Endometrium (tissue), 2 donors: ENCODE data around the gene ARIH1.

Experiments
- FAIRE-seq: peaks from 2 replicates; lab custom pipeline; 2012; peaks lifted over from hg19 to GRCh38; lab: Jason Lieb, UNC
- donor health status: control.
- donor health status: control.

Gene ARIH1

GRCh38 chr15:72487070-72487797, 13.1 kb downstream of the ARIH1 start:
- no peak for FAIRE-seq

- no peak for FAIRE-seq
These were observed 14.4 kb downstream of the ARIH1 start for GRCh38 chr15:72488558-72488957.

DNA sequence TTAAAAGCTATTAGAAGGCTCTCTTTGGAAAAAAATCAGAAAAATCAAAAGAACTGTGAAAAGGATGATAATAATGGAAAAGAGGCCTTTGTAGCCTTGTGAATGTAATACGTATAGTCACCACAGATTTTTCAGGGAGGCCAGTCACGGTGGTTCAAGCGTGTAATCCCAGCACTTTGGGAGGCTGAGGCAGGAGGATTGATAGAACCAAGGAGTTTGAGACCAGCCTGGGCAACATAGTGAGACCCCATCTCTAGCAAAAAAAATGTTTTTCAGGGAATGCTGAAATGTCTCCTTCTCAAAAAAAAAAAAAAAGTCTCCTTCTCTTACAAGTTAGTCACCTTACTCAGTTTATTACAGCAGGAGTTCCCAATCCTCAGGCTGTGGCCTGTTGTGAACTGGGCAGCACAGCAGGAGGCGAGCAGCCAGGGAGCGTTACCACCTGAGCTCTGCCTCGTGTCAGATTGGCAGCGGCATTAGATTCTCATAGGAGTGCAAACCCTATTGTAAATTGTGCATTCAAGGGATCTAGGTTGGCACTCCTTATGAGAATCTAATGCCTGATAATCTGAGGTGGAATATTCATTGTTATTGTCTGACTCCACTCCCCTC, 15.9 kb downstream of the ARIH1 start:
- FAIRE-seq, result no peak

DNA sequence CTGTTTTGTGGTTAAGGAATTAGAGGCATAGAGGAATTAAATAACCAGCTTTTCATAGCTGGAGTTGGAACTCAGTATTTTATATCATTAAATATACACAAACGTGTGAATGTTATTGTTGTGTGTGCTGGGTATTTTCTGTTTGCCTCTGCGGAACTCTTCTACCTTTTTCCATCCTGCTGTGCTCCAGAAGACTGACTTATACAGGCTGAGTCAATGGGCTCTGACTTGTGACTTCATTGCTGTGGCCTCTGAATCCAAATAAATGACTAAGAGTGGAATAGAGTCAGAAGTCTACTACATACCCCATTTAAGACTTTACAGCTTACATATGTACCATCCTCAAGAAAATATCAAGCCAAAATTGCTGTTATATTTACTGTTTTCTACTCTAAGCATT, 17.6 kb downstream of the ARIH1 start:
- no peak for FAIRE-seq

DNA sequence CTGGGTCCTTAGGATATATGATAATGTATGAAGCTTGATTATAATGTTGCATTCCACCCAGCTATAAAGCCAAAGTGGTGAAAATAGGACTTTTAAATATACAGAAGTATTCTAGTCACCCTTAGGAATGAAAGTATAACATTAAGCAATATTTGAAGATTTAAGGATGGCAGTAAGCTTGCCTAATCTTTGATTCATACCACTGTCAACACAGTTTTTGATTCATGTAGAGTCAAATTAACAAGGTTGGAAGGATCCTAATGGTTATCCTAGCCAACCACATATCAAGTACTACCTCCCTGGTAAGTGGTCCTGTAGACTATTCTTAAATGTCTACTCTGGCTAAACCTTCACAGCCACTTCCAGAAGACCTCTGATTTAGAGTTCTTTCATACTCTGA, 18.6 kb downstream of the ARIH1 start:
- FAIRE-seq, result no peak

GRCh38 chr15:72493220-72493619, 19.1 kb downstream of the ARIH1 start:
- FAIRE-seq, result no peak

DNA sequence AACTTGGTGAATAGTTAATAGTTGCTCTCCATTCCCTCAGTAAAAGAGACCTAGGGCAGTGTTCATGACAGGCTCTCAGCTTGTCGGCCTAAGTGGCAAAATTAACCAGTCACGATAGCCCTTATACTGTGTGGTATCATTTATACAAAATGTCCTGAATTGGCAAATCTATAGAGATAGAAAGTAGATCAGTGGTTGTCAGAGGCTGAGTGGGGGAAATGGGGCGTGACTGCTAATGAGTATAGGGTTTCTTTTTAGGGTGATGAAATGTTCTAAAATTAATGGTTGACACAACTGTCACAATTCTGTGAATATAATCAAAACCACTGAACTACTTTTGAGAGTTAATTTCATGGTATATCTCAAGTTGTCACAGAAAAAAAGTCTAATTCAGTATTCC, 20.9 kb downstream of the ARIH1 start:
- no peak for FAIRE-seq

- FAIRE-seq, result no peak
These were observed 22.7 kb downstream of the ARIH1 start for GRCh38 chr15:72496783-72497182.

GRCh38 chr15:72497402-72497801, 23.3 kb downstream of the ARIH1 start:
- FAIRE-seq, result no peak

GRCh38 chr15:72502220-72502809, 28.2 kb downstream of the ARIH1 start:
- no peak for FAIRE-seq

DNA sequence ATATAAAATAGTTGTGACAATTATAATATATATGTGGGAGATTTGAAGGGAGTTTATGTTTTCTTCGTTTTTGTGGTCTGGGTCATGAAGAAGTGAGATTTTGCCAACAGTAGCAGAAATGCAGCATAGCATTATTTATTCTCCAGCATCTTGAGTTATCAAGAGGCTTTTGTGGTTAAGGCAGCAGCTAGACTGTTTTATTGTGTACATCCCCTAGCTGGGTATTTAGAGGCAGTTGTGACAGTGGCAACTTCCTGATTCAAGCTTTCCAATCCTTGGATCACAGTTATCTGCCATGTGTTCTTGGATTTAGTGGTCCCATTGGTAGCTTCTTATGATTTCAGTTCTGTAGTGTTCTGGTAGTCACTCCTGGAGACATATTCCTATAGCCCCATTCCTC, 29.0 kb downstream of the ARIH1 start:
- no peak for FAIRE-seq

DNA sequence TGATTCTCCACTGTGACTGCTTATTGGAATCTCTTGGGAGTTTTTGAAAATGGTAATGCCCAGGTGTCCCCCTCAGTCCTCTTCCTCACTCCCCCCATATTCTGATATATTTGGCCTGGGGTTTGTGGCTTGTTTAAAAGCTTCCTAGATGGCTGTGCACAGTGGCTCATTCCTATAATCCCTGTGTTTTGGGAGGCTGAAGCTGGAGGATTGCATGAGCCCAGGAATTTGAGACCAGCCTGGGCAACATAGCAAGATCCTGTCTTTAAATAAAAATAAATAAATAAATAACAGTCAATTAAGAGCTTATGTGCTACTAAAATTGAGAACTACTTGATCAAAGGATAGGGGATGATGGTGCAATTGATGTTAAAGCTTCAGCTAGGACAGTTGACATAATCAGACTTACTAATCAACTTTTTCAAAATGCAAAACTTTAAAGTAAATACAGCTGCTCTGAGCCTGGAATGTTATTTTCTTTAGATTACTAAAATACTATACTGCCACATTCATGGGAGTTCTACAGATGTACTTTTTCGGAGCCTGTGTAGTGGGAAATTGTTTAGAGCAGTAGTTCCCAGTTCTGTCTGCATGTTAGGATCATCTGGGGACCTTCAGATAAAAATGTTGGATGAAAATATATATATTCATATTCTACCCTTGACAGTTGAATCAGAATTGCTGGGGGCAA, 33.4 kb downstream of the ARIH1 start:
- FAIRE-seq, result no peak

- no peak for FAIRE-seq
These were observed 35.4 kb downstream of the ARIH1 start for GRCh38 chr15:72509484-72509883.

DNA sequence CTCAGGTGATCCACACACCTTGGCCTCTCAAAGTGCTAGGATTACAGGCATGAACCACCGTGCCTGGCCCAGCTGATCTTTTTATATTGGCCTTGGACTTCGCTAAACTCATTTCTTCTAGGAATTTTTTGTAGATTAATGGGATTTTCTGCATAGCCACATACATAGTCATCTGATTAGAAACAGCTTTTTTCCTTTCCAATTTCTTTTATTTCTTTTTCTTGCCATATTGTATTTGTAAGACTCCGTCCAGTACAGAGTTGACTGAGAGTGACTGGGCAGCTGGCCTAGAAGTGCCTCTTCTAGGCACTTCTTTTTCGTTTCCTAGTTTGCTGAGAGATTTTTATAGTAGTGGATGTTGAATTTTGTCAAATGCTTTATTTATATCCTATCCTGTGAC, 37.4 kb downstream of the ARIH1 start:
- no peak for FAIRE-seq

DNA sequence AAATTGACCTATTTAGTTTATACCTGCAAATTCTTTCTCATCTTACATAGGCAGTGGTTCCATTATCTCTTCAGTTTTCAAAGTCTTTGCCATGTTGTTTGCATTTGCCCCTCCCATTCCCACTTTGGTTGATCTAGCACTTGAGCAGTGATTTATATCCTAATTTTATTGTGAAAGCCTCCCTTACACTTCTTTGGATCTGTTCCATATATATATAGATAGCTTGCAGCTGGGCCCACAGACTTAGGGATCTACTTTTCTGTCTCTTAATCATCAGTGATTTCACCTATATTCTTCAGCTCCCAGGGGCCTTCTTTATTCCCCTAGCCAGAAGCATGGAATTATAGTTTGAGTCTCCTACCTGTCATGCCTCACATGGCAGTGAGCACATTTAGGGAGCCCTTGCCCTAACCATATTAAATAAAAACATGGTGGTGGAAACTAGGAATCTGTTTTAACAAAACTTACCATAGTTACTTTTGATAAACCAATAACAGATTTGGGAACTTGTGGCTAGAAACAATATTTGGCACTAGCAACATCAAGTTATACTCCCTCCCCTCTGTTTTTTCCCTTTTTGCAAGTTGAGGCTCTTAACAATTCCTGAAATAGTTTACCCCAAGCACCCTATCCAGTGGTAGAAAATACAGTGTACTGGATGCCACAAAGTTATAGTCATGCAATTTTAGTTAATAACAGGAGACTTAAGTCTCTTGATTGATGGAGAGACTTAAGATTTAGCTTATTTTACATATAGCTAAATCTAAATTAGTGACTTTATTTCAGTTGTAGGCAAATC, 41.7 kb downstream of the ARIH1 start:
- FAIRE-seq, result no peak

- no peak for FAIRE-seq
These were observed 42.6 kb downstream of the ARIH1 start for GRCh38 chr15:72516777-72517176.

DNA sequence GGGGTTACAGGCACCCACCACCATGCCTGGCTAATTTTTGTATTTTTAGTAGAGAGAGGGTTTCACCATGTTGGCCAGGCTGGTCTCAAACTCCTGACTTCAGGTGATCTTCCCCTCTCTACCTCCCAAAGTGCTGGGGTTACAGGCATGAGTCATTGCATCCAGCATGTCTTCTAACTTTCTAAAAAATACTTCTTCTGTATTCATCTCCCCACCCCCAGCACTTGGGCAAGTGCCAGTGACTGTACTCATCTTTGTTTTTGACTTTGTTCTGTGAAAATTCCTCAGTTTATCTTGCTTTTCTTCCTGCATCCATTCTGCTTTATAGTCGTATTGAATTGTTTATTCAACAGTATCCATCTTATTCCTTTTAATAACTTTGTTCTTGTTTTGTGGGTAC, 47.6 kb downstream of the ARIH1 start:
- no peak for FAIRE-seq

- FAIRE-seq, result no peak
These were observed 59.0 kb downstream of the ARIH1 start for GRCh38 chr15:72532991-72533601.

GRCh38 chr15:72534523-72534922, 60.4 kb downstream of the ARIH1 start:
- no peak for FAIRE-seq

GRCh38 chr15:72535911-72536310, 61.8 kb downstream of the ARIH1 start:
- FAIRE-seq, result peak; percentile 71

DNA sequence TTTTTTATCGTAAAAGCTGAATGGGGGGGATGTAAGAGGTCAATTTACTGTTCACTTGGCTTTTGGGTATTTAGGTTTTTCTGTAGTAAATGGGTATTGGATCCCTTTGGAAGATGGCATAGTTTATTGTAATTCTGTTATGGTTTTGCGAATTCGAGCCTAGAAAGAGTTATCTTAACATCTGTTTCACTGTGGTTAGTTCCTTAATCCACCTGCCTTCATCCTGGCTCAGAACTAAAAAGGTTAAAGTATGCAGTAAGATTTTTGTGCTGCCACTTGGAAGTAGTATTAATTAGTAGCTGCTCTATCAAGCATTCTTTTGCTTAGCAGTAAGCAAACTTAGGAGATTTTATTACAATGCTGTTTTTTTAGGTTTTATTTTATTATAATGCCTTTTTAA, 62.4 kb downstream of the ARIH1 start:
- no peak for FAIRE-seq

DNA sequence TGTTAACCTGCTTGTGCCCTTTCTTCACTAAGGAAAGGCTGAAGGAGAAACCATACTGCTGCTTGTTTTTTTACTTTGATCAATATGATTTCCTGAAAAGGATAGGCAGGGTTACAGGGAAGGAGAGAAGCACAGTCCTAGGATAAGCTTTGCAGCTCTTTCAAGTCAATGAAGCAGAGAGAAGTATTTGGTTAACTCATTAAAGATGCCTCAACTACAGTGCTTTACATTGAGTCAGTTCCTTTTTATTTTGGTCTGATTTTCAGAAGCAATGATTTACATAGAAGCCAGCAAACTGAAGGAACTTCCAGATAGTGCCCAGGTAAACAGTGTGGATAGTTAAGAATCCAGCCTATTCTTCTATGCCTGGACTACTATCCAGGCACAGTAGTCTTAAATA, 64.8 kb downstream of the ARIH1 start:
- FAIRE-seq, result no peak
